Colonic mucosa (tissue), 4 donors: ENCODE measurements around the gene GREB1. TPM values are rescaled to one million over a fixed set of nuclear protein-coding genes. Genes with fewer than 3 reads are reported as not detected.

Source experiments
- DNase-seq: peaks from one replicate; pipeline ENCODE4 v3.0.0-alpha.2; 2020
- H3K27ac ChIP-seq: fragments of 200-600 bp; one replicate; pipeline ENCODE4 v1.8.0; 2021
- H3K27me3 ChIP-seq: fragments of 200-600 bp; one replicate; pipeline ENCODE4 v1.8.0; 2021
- H3K36me3 ChIP-seq: fragments of 200-600 bp; one replicate; pipeline ENCODE4 v1.8.0; 2021
- H3K4me1 ChIP-seq: fragments of 200-600 bp; one replicate; pipeline ENCODE4 v1.8.0; 2021; ENCODE audit warnings: mild to moderate bottlenecking
- H3K4me3 ChIP-seq: fragments of 200-600 bp; one replicate; pipeline ENCODE4 v1.8.0; 2021
- H3K9ac ChIP-seq, 2 donors: one replicate each; pipeline ENCODE4 v1.7.0; 2013; ENCODE audit warnings: control low read depth in 2 of 2, low read depth in 2 of 2, low read length in 2 of 2
- H3K9me3 ChIP-seq: fragments of 200-600 bp; one replicate; pipeline ENCODE4 v1.8.0; 2021
- intact Hi-C: fragments of 100-400 bp; cut with DNase I; formaldehyde crosslinking; loops from one replicate; pipeline ENCODE4 v1.14.1; 2022
- total RNA-seq, 2 donors: library from RNA; stranded (reverse); fragmentation: NEBNext Ultra II Directional in 1 of 2; extraction: Animal tissue kit (Norgen Biotek cat#: 25700) in 1 of 2; gene quantifications; one replicate each; pipeline ENCODE4 v1.2.1, GENCODE V29; 2021
- TF ChIP-seq, protein P1 (sequence below): fragments of 200-600 bp; IDR thresholded peaks from one replicate; pipeline ENCODE4 v1.8.0; 2022; ENCODE audit warnings: antibody characterized with exemption, mild to moderate bottlenecking
- donor health status: healthy.
- donor health status: DM: no; HTN: no; CAD: no.
- donor health status: DM: no; HTN: no; CAD: no.

Gene GREB1
- total RNA-seq, 2 donors from 2014 or later, result 0.77 to 1.1 TPM

DNA sequence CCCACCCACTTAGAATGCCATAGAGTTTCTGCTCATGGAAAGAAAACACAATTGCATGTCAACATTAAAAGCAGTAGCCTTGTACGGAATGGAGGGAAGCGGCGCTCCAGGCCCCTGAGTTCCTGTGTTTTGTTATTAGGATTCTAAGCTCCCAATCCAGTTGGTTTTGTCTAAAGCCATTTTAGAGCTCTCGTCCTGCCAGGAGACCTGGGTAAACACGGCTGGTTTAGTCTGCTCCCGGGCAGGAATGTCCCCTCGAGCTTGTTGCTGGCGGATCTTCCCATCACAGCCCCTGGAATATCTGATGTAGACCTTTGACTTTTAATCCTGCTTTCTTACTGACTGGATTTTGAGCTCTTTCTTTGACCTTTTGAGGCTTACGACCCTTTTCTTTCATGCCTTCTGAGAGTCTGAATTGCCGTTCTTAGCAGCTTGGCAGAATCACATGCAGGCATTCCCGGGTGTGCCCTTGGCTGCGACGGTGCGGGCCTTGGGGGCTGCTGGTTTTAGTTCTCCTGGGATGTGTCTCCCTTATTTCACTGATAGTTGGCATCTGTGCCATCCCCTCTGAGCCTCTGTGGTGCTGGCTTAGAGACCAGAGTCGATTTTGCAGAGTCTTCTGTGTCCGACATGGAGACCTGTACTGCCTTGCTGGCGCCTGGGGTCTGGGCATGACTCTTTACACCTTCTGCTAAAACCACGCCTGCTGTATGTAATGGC is 25.4 kb downstream of the GREB1 start:
- TF ChIP-seq, protein P1, sequence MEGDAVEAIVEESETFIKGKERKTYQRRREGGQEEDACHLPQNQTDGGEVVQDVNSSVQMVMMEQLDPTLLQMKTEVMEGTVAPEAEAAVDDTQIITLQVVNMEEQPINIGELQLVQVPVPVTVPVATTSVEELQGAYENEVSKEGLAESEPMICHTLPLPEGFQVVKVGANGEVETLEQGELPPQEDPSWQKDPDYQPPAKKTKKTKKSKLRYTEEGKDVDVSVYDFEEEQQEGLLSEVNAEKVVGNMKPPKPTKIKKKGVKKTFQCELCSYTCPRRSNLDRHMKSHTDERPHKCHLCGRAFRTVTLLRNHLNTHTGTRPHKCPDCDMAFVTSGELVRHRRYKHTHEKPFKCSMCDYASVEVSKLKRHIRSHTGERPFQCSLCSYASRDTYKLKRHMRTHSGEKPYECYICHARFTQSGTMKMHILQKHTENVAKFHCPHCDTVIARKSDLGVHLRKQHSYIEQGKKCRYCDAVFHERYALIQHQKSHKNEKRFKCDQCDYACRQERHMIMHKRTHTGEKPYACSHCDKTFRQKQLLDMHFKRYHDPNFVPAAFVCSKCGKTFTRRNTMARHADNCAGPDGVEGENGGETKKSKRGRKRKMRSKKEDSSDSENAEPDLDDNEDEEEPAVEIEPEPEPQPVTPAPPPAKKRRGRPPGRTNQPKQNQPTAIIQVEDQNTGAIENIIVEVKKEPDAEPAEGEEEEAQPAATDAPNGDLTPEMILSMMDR, result no peak
- Histone ChIP-seq H3K36me3 (no peaks in the 10 kb centered on the region), H3K4me1 (no peaks in the 10 kb centered on the region), H3K9ac (no peak overlapping the region), H3K27ac (no peak overlapping the region), H3K27me3 (no peaks in the 10 kb centered on the region), H3K9me3 (no peaks in the 10 kb centered on the region), H3K4me3 (no peak overlapping the region)
- DNase-seq, result no peak
- intact Hi-C loops, result no loop called here

DNA sequence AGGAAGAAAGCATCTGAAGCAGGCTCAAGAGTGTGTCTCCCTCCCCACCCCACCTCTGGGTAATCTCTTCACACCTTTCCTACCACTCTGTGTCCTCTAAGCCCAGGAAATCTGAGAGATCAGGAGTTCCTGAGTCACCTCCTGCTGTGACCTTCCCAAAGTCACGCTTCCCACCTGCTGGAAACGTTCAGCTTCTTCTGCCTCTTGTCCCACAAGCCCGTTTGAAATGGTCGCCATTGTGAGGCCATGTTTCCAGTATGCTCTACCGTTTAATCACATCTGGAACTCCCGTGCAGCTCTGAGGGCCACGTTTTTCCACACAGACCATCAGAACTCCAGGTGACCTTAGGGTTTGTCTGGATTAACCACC is 25.9 kb downstream of the GREB1 start:
- intact Hi-C loops, result no loop called here
- no peaks in the 10 kb centered on the region for H3K4me1 ChIP-seq
- no peak overlapping the region for H3K27ac ChIP-seq
- no peaks in the 10 kb centered on the region for H3K27me3 ChIP-seq
- H3K9me3 ChIP-seq, result no peaks in the 10 kb centered on the region
- H3K36me3 ChIP-seq, result no peaks in the 10 kb centered on the region
- no peak overlapping the region for H3K4me3 ChIP-seq
- DNase-seq, result no peak
- TF ChIP-seq, protein P1, result no peak
- H3K9ac ChIP-seq, result no peak overlapping the region

DNA sequence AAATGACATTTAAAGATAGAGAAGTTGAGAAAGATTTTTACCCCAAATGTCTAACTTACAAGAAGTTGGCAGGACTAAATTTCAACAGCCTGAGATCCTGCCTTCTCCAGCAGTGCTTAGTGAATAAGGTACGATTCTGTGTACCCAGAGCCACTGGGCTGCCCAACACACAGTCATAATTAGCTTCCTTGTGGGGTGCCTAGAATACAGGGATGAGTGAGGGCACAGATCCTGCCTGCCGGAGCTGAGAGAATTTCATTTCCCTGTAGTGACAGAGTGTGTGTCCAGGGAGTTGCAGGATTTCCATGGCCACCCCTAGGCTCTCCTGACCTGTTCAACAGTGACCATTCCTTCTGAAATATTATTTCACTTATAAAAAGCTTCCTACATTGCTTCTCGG is 27.0 kb downstream of the GREB1 start:
- TF ChIP-seq, protein P1, result no peak
- DNase-seq, result no peak
- Histone ChIP-seq H3K36me3 (no peaks in the 10 kb centered on the region), H3K27me3 (no peaks in the 10 kb centered on the region), H3K4me3 (no peak overlapping the region), H3K27ac (no peak overlapping the region), H3K9me3 (no peaks in the 10 kb centered on the region), H3K4me1 (no peaks in the 10 kb centered on the region), H3K9ac (no peak overlapping the region)
- intact Hi-C loops, result no loop called here

DNA sequence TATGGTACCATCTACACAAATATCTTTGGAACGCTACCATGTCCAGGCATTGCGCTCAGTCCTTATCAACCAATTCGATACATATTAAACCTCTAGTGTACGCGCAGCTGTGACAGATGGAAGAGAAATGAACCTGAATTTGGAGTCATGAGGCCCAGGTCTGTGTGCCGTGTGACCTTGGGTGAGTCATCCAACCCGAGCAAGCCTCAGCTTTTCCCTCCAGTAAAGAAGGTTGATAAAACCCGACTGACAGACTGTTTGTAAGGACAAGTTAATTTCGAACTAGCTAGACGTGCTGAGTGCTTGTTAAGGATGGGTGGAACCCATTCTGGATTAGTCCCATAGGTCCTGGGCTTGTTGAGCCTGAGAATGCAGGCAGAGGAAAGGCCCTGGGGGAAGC is 28.2 kb downstream of the GREB1 start:
- DNase-seq, result no peak
- Histone ChIP-seq H3K27ac (no peak overlapping the region), H3K27me3 (no peaks in the 10 kb centered on the region), H3K4me1 (no peaks in the 10 kb centered on the region), H3K4me3 (no peak overlapping the region), H3K9me3 (no peaks in the 10 kb centered on the region), H3K9ac (no peak overlapping the region), H3K36me3 (no peaks in the 10 kb centered on the region)
- intact Hi-C loops, result no loop called here
- TF ChIP-seq, protein P1, result no peak

DNA sequence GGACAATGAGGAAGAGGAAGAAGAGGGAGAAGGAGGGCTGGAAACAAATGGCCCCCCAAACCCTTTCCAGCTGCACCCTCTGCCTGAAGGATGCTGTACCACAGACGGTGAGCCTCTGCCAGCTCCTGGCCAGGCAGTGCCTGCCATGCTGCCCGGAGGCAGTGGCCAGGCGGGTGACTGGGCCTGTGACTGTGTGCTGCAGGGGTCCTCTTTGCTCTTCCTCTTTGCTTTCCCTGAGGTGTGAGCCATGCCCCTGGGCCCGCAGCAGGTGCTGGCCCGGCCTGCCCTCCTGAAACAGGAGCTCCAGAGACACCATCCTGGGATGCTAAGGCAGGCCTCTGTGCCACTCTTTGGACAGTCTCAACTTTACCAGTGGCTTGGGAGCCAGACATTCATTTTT is 28.6 kb downstream of the GREB1 start:
- H3K9me3 ChIP-seq, result no peaks in the 10 kb centered on the region
- TF ChIP-seq, protein P1, result no peak
- no peaks in the 10 kb centered on the region for H3K36me3 ChIP-seq
- intact Hi-C loops, result no loop called here
- no peak overlapping the region for H3K9ac ChIP-seq
- no peak overlapping the region for H3K4me3 ChIP-seq
- DNase-seq, result no peak
- H3K27ac ChIP-seq, result no peak overlapping the region
- H3K4me1 ChIP-seq, result no peaks in the 10 kb centered on the region
- H3K27me3 ChIP-seq, result no peaks in the 10 kb centered on the region
